GM21360 (cell line): ENCODE data around the gene TBKBP1.

Experiments
- ATAC-seq: cut with Tn5 transposase; IDR thresholded peaks from one replicate; pipeline ENCODE4 v1.9.1; 2021; ENCODE audit warnings: mild to moderate bottlenecking, moderate library complexity; ENCODE audit not compliant: unreplicated experiment

TBKBP1 gene

DNA sequence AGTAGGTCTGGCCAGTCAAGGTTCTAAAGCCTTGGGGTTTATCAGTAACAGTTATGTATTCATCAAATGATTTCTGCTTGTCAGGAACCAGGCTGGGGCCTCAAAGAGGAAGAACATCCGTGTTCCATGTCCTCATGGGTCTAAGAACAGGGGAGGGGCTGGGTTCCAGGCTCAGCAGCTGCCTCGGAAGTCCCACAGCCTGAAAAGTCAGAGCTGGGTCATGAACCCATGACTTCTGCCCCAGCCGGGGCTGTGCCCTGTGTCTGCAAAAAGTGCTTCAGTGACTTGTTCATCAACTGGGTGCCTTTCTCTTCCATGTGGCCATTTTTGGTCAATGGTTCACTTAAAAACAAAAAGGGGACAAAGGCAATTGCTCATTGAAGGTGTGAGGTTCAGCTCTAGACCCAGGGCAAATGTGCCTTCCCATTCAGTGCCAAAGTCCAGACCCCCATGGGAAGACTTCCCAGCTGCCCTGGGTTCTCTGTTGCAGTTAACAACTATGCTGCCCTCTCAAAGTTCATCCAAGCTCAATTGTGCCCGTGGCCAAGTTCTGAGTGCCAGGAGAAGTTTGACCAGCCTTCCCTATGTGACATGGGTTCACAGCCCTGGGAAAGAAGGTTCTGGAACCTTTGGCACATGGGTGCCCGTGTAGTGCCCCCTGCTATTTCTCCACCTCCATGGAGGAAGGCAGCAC is 18.5 kb downstream of the TBKBP1 start:
- no peak for ATAC-seq

DNA sequence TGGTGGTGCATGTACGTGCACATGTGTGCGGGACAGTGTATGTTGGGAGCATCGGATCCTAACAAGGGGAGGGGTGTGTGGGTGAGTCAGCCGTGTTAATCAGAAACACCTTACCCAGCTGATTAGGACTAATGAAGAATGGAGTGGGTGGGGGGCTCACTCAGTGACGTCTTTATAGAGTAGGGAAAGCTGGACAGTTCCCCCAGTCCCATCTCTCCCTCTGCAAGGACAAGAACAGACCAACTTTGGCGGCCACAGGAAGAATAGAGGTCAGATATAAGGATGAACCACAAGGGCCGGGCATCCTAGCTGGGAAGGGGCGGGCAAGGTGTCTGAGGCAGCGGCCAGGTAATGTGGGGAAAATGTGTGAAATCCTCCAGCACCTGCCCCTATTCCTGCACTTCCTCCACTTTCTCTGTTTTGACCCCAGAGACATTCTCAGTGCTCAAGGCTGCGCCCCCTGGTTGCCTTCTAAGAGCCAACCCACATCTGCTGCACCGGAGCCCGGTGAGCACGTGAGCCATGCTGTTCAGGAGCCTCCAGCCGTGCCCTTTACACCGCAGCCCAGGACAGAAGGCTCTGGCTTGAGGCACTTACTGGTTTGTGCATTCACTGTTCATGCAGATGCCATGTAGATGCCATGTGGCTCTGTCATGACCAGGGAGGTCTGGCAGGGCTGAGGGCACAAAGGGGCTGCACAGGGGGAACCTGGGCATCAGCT is 20.2 kb downstream of the TBKBP1 start:
- ATAC-seq = no peak

DNA sequence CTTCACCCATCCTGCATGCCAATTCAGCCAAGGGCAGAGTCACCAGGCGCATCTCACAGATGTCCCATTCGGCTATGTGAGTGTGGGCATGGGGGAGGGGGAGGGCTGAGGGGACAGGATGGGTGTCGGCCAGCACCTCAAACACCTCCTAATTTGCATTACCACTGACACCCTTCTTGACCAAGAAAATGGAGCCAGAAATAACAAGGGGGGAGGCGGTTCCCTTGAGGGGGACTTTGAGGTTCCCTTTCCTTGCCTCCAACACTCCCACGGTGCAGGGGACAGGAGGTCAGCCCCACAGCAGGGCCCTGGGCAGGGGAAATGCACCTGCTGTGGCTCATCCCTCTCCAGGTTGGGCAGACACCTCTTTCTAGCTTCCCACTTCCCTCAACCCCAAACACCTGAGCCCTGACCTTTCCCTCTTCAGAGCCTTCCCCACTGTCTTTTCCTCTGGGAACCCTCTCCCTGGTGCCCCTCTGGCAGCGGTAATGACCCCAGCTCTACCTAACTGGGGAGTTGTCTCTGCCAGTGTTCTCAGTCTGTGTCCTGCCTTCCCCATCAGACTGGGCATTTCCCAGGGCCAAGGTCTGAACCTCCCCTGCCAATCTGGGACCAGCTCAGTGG is 20.9 kb downstream of the TBKBP1 start:
- no peak for ATAC-seq

DNA sequence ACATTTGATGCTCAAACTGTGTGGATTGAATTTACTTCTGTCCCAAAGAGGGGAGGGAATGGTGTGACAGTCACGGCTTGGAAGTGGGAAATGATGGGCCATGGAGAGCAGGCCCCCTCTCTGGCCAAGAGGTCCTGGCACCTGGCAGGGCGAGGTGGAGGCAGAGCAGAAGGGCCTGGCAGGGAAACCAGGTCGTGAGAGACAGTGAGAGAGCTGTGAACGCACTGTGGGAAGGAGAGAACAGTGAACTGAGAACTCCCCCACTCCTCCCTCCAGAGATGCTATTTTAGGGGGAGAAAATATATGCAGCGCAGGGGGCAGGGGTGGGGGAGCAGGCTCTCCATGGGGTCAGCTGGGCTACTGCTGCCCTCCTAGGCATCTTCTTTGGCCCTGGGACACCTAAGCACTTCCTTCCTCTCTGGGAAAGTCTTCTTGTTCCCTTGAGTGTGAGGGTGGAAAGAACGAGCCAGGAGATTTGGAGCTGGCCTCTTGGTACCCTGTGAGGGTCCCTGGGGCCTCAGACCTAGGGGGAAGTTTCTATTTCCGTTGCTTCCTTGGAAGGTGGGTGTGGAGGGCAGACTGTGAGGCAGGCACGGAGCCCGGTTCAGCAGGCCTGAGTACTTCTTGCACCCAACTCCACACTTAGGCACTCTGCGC is 21.8 kb downstream of the TBKBP1 start:
- ATAC-seq = no peak

DNA sequence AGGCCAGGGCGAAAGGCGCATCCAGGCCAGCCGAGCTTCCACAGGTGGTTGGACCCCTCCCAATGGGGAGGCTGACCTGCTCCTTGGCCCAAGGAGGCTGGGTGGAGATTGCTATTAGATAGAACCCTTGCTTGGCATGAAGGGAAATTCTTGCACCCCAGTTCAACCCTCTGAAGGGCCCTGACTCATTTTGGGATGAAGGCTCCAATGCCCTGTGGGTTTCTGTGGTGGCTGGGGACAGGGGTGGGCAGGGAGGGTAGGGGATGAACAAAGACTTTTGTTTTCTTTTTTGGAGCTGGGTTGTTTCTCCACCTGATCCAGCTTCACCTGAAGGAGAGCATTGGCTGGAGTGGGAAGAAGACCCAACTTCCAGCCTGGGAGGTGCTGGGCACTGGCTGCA is 22.4 kb downstream of the TBKBP1 start:
- ATAC-seq = no peak

DNA sequence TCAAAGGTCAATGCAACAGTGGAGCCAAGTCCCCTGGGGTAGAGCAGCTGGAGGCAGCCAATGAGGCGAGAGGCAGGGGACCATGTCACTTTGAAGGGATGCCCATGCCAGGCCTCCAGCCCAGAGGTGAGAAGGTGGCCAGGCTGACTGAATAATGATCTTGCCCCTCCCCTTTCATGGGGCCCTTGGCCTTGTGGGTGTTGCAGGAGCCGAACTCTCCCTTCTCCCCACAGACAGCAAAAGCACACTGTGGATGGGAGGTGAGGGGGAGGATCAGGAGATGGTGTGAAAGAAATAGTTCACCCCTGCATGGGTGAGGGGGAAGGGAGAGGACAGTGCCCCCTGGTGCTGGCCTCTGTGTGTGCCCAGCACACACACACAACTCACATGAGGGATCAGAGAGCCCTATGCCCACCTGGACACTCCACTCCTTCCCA is 23.3 kb downstream of the TBKBP1 start:
- ATAC-seq = no peak

DNA sequence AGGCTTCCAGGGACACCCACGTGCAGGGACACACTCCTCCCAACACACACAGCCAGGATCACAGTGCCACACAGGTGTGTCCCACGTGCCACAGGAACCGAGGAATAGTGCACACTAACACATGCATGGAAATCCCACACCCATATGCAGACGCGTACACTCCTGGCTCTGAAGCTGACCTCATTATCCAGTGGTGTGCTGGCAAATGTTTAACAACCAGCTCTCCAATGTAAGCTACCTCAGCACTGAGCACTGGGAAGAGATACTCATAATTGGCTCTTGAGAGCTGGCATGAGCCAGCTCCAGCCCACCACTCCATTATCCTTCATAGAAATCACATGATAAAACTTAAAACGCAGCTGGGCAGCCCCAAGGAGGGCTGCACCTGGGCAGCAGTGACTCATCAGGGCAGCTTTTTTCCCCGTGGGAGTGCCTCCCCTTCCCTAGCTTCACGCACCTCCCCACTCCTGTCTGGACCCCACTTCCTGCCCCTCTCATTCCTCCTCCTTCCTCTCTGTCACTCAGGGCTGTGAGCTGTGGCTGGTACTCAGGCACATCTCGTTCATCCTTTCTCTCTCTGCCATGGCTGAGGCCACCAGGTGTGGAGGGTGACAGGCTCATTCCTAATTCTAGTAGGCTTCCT is 24.1 kb downstream of the TBKBP1 start:
- no peak for ATAC-seq

DNA sequence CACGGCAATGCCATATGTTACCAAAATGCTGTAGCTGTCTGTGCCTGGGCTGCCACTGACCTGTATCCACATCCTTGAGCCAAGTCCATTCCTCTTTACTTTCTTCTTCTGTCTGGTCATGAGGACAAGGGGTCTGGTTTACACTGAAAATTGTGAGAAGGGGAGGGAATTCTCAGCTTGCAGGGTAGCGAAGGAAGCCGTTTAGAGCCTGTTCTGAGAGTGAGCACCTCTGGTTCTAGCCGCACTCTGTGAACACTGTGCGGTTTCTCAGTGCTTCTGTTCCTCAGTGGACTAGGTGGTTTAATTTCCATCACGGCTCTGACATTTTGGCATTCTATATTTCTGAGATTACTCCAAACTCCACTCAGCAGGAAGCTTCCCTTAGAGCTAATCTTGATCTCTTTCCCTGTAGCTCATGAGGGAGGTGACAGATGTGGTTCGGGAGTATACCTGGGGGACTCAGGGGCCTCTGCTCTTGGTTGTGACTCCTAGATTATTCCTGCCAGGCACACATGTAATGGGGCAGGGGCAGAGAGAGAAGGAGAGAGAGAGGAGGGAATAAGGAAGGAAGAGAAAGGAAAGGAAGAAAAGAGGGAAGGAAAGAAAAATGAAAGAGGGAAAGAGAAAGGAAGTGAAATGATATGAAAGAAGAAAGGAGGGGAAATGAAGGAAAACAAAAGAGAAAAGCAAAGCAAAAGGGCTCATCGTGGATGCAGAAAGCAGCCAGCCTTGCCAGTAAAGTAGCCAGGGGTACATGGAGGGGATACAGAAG is 24.9 kb downstream of the TBKBP1 start:
- no peak for ATAC-seq

DNA sequence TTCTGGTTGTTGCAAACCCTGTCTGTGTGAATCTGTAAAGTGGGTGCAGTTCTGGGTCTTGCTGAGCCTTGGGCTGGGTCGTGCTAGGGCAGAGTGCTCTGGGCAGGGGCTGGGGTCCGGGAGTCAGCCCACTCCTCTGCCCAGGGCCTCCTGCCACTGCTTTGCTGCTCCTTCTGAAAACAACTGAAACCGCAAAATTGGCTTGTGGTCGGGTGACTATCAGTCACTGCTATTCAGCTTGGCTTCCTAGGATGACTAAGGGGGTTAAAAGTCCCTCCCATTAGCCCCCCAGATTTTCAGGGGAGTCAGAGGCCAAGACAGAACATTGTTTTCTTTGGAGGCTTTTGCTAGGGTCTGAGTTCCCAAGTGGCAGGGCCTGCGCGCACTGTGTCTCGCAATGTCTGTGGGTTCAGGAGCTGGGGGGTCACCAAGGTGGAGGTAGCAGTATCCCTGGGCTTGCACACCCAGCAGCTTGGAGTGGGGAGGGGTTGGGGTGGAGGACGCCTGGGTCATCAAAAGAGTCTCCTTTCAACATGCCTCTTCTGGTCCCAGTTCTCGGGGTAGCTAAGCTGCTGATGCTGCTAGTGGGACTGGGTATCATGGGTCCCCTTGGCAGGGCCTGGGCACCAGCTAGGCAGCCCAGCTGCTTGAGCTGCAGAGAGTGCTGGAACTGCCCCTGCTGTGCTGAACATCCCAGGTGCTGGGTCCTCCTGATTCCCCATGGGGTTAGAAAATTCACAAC is 25.6 kb downstream of the TBKBP1 start:
- ATAC-seq = no peak

DNA sequence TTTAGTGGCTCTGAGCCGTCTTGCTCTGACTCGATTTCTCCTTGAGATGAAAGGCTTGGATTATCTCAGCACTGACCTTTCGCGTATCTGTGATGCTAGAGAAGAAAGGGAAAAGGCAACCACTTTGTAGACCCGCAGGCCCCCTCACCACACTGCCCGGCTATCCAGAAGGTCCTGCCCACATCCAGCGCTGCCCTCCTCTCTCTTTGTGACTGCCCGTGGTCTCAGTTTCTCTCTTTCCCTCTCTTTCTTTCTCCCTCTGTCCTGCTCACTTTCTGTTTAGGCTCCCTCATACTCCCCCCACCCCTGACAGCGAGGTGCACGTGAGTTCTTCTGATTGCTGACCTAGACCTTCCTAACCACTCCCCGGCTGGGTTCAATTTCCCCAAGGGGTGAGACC is 26.2 kb downstream of the TBKBP1 start:
- no peak for ATAC-seq

DNA sequence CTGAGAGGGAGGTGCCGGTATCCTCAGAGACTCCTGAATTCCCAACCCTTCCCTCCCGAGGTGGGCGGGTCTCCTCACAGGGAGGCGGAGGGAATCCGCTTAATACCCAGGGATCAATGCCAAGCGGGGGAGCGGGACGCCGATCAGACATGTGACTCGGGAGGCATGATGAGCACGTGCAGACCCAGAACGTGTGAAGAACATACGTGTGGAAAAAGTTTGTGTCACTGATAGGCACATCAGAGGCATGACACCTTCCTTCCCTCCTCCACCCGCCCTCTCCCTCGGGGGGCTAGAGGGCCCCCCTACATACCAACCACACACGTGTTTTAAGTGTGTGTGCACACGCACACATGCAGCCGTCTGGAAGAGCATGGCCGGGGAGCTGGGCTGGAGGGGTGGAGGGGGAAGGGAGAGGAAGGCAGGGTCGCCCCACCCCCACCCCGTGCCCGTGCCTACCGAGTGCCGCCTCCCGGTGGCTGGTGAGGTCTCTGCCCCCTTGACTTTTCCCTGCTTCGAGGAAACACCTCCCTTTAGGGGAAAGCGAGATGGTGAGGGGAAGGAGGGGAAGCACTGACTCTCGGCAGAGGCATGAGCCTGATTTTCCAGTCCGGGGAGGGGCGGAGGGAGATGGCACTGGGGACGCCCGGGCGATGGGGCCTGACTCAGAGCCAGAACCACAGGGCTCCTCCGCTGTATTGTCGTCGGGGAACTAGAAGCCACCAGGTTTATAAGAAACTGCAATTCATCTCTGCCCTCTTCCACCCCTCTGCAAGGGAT is 27.0 kb downstream of the TBKBP1 start:
- no peak for ATAC-seq

DNA sequence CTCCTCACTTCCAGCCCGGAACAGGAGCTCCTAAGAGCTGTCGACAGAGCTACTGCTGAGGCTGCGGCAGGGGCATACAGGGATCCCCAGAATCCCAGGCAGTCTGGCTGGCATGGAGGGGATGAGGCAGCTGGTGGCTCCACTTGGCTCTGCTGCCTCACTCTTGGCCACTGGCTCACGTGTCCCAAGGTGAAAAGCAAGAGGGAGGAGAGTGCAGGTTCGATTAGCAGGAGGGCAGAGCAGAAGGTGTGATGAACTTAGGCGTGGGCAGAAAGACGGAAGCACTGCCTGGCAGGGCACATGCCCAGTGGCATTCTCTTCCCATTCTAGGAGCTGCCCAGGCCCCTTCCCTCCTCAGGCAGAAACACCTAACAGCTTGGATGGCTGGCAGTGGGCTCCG is 27.8 kb downstream of the TBKBP1 start:
- no peak for ATAC-seq

DNA sequence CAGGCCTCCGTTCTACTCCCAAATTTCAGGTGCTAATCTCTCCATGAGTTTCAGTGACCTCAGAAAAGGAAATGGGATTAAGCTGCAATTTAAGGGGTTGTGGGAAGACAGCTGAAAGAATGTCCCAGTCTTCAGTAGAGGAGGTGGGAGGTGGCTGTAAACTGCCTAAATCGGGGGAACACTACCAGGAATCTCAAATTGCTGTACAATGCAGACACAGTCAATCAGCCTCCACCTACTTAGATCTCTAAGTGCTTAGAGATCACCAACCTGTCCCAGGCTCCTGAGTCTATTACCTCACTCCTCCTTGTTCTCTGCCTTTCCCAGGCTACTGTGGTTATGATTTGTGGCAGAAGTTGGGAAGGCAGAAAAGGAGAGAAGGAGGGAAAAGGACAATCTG is 30.7 kb downstream of the TBKBP1 start:
- ATAC-seq = no peak

DNA sequence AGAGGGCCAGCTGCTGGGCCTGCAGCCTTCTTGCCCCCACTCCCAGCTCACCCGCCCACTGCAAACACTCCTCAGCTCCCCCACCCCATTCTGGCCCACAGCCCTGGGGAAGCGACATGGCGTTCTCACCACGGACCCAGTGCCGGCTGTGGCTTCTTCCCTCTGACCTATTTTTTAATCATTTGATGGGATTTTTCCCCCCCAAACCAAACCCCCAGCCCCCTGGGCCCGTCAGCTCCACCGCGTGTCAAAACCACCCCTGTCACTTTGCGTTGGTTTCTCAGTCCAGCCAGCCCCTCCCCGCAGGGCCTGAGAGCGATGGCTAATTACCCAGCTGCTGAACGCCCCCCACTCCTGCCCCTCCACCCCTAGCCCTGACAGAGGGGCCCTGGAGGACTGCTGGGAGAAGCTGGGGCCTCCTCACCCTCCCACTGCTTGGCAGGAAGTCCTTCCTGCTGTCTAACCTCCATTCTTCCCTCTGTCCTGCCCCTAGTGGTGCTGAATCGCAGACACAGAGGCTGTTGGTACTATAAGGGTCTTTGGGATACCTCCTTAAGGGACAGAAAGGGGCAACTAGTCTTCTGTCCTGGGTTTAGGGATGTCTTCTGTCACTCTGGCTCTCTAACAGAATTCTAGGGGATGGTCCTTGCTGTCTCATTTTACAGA is 31.6 kb downstream of the TBKBP1 start:
- no peak for ATAC-seq

DNA sequence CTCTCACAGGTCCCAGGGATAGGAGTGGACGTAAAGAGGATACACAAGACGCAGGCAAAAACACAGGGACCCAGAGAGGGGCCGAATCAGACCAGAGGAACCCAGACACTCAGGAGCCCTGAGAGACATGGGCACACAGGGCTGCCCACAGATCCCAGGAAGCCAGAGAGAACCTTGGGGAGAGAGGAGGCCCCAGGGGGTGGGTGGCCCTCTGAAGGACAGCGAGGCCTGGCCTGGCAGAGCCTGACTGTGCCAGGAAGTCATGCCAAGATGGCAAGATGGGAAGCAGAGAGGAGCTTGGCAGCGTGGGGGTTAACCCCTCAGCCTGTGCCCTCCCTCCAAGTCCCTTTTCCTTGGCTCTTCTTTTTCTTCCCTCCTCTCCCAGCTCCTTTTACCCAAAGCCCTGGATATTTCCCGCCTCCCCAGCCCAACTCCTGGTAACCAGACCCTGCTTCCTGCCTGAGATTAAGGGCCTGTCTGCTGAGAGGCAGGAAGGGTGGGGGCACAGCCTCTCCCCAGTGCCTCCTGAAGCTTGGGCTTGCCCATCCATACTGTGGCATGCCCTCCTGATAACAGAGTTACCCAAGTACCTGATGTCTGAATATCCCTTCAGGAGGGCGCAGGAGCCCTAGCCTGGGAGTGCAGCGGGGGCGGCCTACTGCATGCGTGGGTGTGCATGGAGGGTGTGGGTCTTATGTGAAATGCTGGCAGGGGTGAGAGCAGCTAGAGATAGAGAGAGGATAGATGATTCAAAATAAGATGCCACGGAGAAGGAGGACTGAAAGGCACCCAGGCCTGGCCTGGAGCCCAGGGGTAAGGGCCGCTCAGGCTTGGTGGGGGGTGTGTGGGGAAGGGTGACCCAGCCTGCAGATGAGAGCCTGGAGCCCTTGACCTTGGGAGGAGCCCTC is 33.1 kb downstream of the TBKBP1 start:
- ATAC-seq = no peak

DNA sequence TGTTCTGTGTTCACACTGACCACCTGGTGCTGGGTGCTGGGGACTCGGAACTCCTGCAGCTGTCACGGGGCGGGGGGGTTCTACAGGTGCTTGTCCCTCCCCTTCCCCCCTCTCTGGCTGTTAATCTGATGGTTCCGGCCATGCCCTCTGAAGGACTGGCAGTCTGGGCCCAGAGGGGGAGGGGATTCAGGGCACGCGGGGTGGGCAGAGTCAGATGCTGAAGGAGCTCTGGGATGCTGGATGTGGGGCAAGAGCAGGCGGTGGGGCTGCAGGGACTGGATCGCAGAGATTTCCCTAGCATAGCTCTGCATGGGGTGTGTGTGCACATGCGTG is 33.7 kb downstream of the TBKBP1 start:
- ATAC-seq = no peak

DNA sequence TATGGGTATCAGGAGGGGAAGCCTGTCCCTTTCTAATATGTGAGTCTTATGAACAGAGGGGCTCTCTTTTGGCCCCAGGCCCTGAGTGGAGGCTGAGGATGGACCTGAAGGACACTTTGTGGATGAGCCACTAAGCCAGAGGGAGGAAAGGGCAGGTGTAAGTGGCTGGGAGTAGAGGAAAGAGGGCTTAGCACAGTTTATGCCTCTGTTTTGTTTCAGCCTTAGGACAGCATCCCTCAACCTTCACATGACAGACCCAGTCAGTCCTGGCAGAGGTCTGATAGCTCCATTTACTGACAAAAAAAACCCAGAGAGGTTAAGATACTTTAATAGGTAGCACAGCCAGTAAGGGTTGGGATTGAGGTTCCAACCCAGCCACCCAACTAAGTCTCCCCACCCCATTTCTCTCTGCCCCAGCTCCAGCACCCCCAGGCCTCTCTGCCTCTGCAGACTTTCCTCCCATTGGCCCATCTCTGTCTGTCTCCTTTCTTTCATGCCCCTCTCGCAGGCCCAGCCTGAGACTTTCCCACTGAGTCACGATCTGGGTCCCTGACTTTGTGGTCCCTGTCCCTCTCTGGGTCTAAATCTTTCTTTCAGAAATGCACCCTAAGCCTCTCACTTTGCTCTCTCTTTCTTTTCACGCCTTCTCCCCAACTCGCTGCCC is 34.4 kb downstream of the TBKBP1 start:
- no peak for ATAC-seq
